Ishikawa (cell line): ENCODE data around the gene BCL2L15.

Experiments used
- CEBPB ChIP-seq: IDR thresholded peaks from 2 replicates; pipeline ENCODE4 v1.6.1; 2012
- CREB1 ChIP-seq: IDR thresholded peaks from 2 replicates; pipeline ENCODE4 v1.6.1; 2012; ENCODE audit warnings: low read depth
- EGR1 ChIP-seq: IDR thresholded peaks from 2 replicates; pipeline ENCODE4 v1.6.1; 2012
- EP300 ChIP-seq: IDR thresholded peaks from 2 replicates; pipeline ENCODE4 v1.6.1; 2012; ENCODE audit warnings: borderline replicate concordance
- FOXM1 ChIP-seq: IDR thresholded peaks from 2 replicates; pipeline ENCODE4 v1.6.1; 2012; ENCODE audit warnings: low read depth, borderline replicate concordance
- MAX ChIP-seq: IDR thresholded peaks from 2 replicates; pipeline ENCODE4 v1.6.1; 2012
- NFIC ChIP-seq: IDR thresholded peaks from 2 replicates; pipeline ENCODE4 v1.6.1; 2012
- RAD21 ChIP-seq: IDR thresholded peaks from 2 replicates; pipeline ENCODE4 v1.6.1; 2012; ENCODE audit warnings: low read depth
- REST ChIP-seq: IDR thresholded peaks from 2 replicates; pipeline ENCODE4 v1.6.1; 2012; ENCODE audit warnings: low read depth, mild to moderate bottlenecking
- TAF1 ChIP-seq: IDR thresholded peaks from 2 replicates; pipeline ENCODE4 v1.6.1; 2012; ENCODE audit warnings: low read depth, mild to moderate bottlenecking
- TCF12 ChIP-seq: IDR thresholded peaks from 2 replicates; pipeline ENCODE4 v1.6.1; 2012; ENCODE audit warnings: low read depth
- TEAD4 ChIP-seq: IDR thresholded peaks from 2 replicates; pipeline ENCODE4 v1.6.1; 2012
- USF1 ChIP-seq: IDR thresholded peaks from 2 replicates; pipeline ENCODE4 v1.6.1; 2012
- YY1 ChIP-seq: IDR thresholded peaks from 2 replicates; pipeline ENCODE4 v1.6.1; 2012; ENCODE audit warnings: low read depth
- ZBTB7A ChIP-seq: IDR thresholded peaks from 2 replicates; pipeline ENCODE4 v1.6.1; 2012; ENCODE audit warnings: low read depth

The BCL2L15 gene

GRCh38 chr1:113891631-113892220 is 4.3 kb upstream of the BCL2L15 start:
- TF ChIP-seq CREB1 (no peak), REST (no peak), EP300 (no peak), TCF12 (no peak), TEAD4 (no peak), YY1 (no peak), NFIC (no peak), CEBPB (no peak), FOXM1 (no peak), MAX (no peak), EGR1 (no peak), RAD21 (no peak), TAF1 (no peak), ZBTB7A (no peak)

GRCh38 chr1:113890816-113891215 is 3.4 kb upstream of the BCL2L15 start:
- TF ChIP-seq USF1 (no peak), TCF12 (no peak), EGR1 (no peak), FOXM1 (no peak), YY1 (no peak), RAD21 (no peak), TAF1 (no peak)

GRCh38 chr1:113886417-113887401 is 672 bp downstream of the BCL2L15 start:
- TF ChIP-seq TAF1 (no peak), NFIC (peak; percentile 58)

GRCh38 chr1:113881661-113882060 is 5.7 kb downstream of the BCL2L15 start:
- TF ChIP-seq EGR1 (no peak), MAX (no peak), CREB1 (no peak), ZBTB7A (no peak)

GRCh38 chr1:113879739-113880038 is 7.7 kb downstream of the BCL2L15 start:
- TF ChIP-seq FOXM1 = no peak
- no peak for TF ChIP-seq ZBTB7A
- TF ChIP-seq EP300 = no peak

GRCh38 chr1:113876176-113876575 is 11.2 kb downstream of the BCL2L15 start:
- no peak for TF ChIP-seq YY1
- no peak for TF ChIP-seq NFIC
- no peak for TF ChIP-seq TCF12
- no peak for TF ChIP-seq REST
- TF ChIP-seq CEBPB = no peak
- TF ChIP-seq RAD21 = no peak
- TF ChIP-seq TAF1 = no peak
- no peak for TF ChIP-seq ZBTB7A
- no peak for TF ChIP-seq USF1
- no peak for TF ChIP-seq EGR1
- TF ChIP-seq TEAD4 = no peak
- no peak for TF ChIP-seq FOXM1
- no peak for TF ChIP-seq CREB1
- TF ChIP-seq EP300 = no peak
- no peak for TF ChIP-seq MAX
